Cardiac fibroblast (primary cell): Measurements from ENCODE around the gene CCNL1.

ENCODE experiments used
- DNase-seq, 2 donors: peaks; one replicate each; pipeline versions ENCODE4 v3.0.0 to v3.0.0-alpha.2; 2010; ENCODE audit warnings: low read depth in 2 of 2
- H3K4me3 ChIP-seq, 2 donors: replicated peaks in 1 of 2; 1 replicate in 1 of 2; 2 replicates in 1 of 2; pipeline ENCODE4 v1.5.1; 2011; ENCODE audit warnings: low read depth in 2 of 2, low read length in 2 of 2, mild to moderate bottlenecking in 2 of 2, moderate library complexity in 1 of 2
- TF ChIP-seq, protein P1 (sequence below): IDR thresholded peaks from one replicate; pipeline ENCODE4 v1.5.1; 2011; ENCODE audit warnings: low read depth, mild to moderate bottlenecking, low read length, inconsistent platforms

CCNL1 gene

DNA sequence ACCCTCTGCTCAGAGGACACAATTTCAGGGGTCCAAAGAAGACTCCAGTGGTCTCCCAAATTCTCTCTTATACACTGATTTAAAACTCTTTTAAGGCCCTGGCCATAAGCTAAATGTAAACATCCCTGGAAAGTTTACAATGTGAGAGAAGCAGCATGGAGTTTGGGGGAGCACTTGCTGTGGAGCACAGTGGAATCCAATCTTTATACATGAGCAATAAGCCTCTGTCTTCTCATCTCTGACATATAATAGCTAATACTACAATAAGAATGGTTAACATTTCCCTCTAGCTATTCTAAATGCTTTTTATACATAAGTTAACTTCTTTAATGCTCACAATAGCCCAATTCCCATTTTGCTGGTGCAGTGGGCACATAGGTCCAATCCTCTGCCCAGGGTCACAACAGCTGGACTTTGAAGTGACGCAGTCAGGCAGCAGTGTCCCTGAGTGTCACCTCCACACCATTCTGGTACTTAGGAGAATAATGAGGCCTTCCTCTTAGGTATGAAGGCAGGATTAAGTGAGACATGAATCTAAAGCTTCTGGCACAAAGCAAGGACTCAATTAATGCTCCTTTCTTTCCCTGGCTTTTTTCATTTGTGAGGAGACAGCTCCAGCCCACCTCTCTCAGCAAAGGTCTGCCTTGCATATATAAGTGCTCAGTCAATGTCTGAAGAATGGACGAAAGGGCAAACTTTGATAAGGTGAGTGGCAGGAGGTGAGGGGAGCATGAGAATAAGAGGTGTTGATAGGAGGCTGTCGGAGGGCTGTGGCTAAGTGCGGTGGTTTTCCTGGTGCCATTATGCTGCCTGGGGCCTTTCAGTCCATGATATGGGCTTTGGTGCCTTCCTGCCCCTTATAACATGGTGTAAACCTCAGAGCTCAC is 26.3 kb downstream of the CCNL1 start:
- TF ChIP-seq, protein P1, sequence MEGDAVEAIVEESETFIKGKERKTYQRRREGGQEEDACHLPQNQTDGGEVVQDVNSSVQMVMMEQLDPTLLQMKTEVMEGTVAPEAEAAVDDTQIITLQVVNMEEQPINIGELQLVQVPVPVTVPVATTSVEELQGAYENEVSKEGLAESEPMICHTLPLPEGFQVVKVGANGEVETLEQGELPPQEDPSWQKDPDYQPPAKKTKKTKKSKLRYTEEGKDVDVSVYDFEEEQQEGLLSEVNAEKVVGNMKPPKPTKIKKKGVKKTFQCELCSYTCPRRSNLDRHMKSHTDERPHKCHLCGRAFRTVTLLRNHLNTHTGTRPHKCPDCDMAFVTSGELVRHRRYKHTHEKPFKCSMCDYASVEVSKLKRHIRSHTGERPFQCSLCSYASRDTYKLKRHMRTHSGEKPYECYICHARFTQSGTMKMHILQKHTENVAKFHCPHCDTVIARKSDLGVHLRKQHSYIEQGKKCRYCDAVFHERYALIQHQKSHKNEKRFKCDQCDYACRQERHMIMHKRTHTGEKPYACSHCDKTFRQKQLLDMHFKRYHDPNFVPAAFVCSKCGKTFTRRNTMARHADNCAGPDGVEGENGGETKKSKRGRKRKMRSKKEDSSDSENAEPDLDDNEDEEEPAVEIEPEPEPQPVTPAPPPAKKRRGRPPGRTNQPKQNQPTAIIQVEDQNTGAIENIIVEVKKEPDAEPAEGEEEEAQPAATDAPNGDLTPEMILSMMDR: no peak
- no peak for DNase-seq

DNA sequence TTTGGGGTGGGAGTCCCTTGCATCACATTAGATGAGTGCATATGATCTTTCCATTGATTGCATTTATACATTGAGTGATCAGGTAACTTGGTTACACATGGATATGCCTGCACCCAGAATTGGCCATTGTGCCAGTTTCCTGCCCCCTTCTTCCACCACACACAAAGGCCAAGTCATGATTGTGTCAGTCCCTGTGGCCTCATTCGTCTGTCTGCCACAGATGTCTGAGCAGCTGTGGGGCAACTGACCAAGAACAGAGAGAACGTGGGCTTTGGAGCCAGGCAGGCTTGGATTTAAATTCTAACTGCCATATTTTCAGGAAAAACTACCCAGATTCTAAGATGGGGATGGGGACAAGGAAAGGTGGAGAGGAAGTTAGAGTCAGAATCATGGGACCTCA is 27.0 kb downstream of the CCNL1 start:
- TF ChIP-seq, protein P1: no peak
- H3K4me3 ChIP-seq: no peak overlapping the region
- no peak for DNase-seq

More for the DNA sequence above, 26.3 kb downstream of the CCNL1 start:
- H3K4me3 ChIP-seq: no peak overlapping the region

DNA sequence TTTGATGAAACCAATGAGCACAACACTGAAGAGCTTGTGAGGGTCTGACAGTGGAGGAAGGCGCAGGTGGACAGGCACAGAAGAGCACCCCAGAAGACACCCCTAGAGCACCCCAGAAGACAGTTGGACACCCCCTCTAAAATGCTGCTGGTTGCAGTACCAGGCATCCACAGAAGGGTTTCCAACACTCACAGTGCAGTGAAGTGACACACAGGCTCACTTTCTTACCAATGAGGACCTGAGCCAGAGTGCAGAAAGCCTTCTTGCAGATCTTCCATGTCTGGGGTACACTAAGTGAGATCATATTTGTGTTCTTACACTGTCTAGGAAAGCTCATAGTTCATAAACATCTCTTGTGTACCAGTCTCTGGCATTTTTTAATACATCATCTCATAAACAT is 27.6 kb downstream of the CCNL1 start:
- no peak for DNase-seq
- no peak overlapping the region for H3K4me3 ChIP-seq
- TF ChIP-seq, protein P1: no peak

DNA sequence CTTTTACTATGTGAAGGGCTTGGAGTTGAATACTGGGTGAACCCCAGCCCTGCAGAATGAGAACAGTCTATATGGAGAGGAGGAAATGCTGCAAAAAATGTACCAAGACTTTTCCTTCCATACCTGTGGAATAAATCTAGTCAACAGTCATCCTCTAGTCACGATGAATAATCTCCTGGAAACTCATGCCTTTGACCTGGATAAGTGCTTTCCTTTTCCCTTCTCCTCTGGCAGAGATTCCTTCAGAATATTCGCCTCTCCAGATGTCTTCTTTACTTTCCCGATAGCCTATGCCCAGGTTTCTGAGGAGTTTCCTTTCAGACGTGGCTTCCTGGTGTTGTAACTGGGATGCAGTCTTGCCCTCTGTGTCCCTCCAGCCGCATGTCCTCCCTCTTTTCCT is 28.1 kb downstream of the CCNL1 start:
- no peak overlapping the region for H3K4me3 ChIP-seq
- peak in 1 of 2 donors; percentile 47 for DNase-seq
- TF ChIP-seq, protein P1: no peak

DNA sequence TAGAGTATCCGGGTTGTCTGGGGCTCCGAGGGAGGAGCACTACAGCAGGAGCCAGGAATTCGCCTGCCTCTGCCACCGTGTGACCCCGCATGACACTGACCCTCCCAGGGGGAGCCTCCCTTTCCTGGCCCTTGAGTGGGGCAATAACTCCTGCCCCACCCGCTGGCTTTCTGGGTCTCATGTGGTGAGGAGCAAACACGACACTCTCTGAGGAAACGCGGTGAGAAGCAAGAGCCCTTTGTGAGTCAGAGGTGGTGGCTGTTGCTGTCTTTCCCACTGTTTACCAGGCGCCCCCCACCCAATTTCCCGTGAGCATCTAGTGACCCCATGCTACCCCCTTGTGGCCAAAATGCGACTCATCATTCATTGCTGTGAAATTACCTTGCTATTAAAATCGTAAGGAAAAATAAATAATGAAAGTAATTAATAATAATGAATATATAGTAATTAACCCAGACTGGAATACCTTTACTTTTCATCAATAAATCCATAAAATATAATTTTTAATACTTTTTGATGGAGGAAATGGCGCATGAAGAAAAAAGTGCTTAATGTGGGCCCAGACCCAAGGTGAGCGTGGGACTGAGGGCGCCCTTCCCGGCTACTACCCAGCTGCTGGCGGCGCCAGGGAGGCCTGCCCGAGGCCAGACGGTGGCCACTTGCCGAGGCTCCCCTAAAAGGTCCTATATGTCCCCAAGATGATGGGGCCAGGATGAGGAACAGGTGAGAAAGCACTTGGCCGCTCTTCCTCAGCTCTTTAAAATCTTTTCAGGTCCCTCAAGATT is 29.3 kb downstream of the CCNL1 start:
- peak; percentile 70 to 83 for DNase-seq
- TF ChIP-seq, protein P1: peak; percentile 63
- H3K4me3 ChIP-seq: no peak overlapping the region

DNA sequence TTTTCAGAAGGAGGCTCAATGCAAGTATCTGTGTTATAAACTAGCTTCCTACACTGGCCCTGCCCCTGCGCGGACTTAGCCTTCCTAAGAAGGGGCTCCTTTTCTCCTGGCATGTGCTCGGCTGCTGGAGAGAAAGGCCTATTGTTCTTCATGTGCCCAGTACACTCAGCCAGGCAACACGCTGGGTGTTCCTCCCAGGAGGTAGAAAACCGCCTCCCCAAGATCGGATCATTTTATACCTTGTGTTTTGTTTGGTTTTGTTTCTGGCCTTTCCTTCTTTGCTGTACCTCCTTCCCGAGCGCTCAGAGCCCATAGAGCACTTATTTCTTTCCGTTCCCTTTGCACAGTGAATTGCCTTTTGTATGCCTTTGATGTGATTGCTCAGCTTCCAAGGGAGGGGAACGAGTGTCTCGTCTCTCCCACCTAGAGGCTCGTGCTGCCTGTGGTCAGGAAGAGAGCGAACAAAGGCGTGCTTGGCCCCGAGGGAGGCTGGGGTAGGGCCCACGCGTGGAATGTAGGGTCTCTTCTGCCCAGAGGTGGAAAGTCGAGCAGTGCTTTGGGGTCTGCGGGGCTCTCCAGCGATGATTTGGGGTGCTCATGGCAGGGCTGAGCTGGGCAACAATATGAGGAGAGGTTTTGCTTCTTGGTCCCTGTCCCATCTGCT is 30.0 kb downstream of the CCNL1 start:
- no peak overlapping the region for H3K4me3 ChIP-seq
- TF ChIP-seq, protein P1: no peak
- peak in 1 of 2 donors; percentile 34 for DNase-seq
